Mesothelial cell of epicardium (in vitro differentiated cells): ENCODE data around the gene ARL6IP4. TPM values are rescaled to one million over a fixed set of nuclear protein-coding genes. Genes with fewer than 3 reads are reported as not detected.

ENCODE experiments used
- DNase-seq, 2 experiments: peaks; one replicate each; pipeline ENCODE4 v3.0.0; 2021; ENCODE audit warnings: low spot score in 2 of 2; ENCODE audit not compliant: unreplicated experiment in 2 of 2
- H3K27ac Mint-ChIP-seq: 2 replicates; pipeline ENCODE4 v1.8.0; 2021; ENCODE audit warnings: mixed read lengths
- H3K27me3 Mint-ChIP-seq: 2 replicates; pipeline ENCODE4 v1.8.0; 2021; ENCODE audit warnings: low read depth, mixed read lengths
- H3K36me3 Mint-ChIP-seq: 2 replicates; pipeline ENCODE4 v1.8.0; 2021; ENCODE audit warnings: mixed read lengths
- H3K4me1 Mint-ChIP-seq: 2 replicates; pipeline ENCODE4 v1.8.0; 2021; ENCODE audit warnings: mixed read lengths
- H3K4me3 Mint-ChIP-seq: 2 replicates; pipeline ENCODE4 v1.8.0; 2021; ENCODE audit warnings: mild to moderate bottlenecking, moderate library complexity, mixed read lengths
- H3K9me3 Mint-ChIP-seq: 2 replicates; pipeline ENCODE4 v1.8.0; 2021; ENCODE audit warnings: mixed read lengths
- CTCF ChIP-seq: fragments of 200-600 bp; sonication (generic); IDR thresholded peaks from one replicate; pipeline ENCODE4 v1.5.0; 2021; ENCODE audit warnings: antibody characterized with exemption; ENCODE audit not compliant: unreplicated experiment
- microRNA-seq: library from miRNA; unstranded; fragments of <30 nt; microRNA quantifications from one replicate; pipeline ENCODE4 v1.2.0, GENCODE V29; 2021; ENCODE audit warnings: inconsistent platforms, mixed read lengths
- total RNA-seq: library from RNA; stranded (reverse); gene quantifications from 3 replicates; pipeline ENCODE4 v1.2.1, GENCODE V29; 2021

Gene ARL6IP4
- total RNA-seq, 1 donor from 2014 or later: 120 TPM

- no peak for TF ChIP-seq CTCF
- H3K4me3 Mint-ChIP-seq: no peak overlapping the region
- no peak for DNase-seq
- peaks cover 8% of the 10 kb centered on the region for H3K4me1 Mint-ChIP-seq
- no peak overlapping the region for H3K27ac Mint-ChIP-seq
- H3K27me3 Mint-ChIP-seq: no peaks in the 10 kb centered on the region
- H3K36me3 Mint-ChIP-seq: no peaks in the 10 kb centered on the region
- H3K9me3 Mint-ChIP-seq: no peaks in the 10 kb centered on the region
These were observed 47.4 kb downstream of the ARL6IP4 start for GRCh38 chr12:123027726-123028445.

DNA sequence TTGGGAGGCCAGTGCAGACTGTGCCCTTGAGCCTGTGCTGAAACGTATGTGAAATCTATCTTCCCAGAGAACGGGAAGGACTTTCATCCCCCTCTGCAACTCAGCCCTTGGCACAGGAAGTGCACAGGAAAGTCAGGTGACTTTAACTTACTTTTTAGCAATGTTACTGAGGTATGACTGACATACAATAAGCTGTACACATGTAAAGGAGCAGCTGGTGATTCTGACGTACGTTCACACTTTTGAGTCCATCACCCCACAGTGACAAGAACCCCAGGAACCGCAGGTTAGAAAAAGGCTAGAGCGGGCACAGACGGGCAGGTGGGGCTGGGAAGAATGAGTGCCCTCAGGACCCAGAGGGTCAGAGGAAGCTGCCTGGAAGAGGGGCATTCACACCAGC is 48.0 kb downstream of the ARL6IP4 start:
- H3K27ac Mint-ChIP-seq: no peak overlapping the region
- no peaks in the 10 kb centered on the region for H3K36me3 Mint-ChIP-seq
- TF ChIP-seq CTCF: no peak
- H3K4me1 Mint-ChIP-seq: peaks cover 8% of the 10 kb centered on the region
- H3K4me3 Mint-ChIP-seq: no peak overlapping the region
- no peak for DNase-seq
- H3K27me3 Mint-ChIP-seq: no peaks in the 10 kb centered on the region
- H3K9me3 Mint-ChIP-seq: no peaks in the 10 kb centered on the region

GRCh38 chr12:123029550-123029949 is 49.1 kb downstream of the ARL6IP4 start:
- no peaks in the 10 kb centered on the region for H3K36me3 Mint-ChIP-seq
- H3K4me1 Mint-ChIP-seq: peaks cover 11% of the 10 kb centered on the region
- no peak for TF ChIP-seq CTCF
- H3K9me3 Mint-ChIP-seq: no peaks in the 10 kb centered on the region
- no peak for DNase-seq
- no peak overlapping the region for H3K27ac Mint-ChIP-seq
- H3K4me3 Mint-ChIP-seq: no peak overlapping the region
- no peaks in the 10 kb centered on the region for H3K27me3 Mint-ChIP-seq

- H3K27me3 Mint-ChIP-seq: no peaks in the 10 kb centered on the region
- no peak for DNase-seq
- H3K4me1 Mint-ChIP-seq: peaks cover 11% of the 10 kb centered on the region
- no peak overlapping the region for H3K4me3 Mint-ChIP-seq
- no peak for TF ChIP-seq CTCF
- no peaks in the 10 kb centered on the region for H3K36me3 Mint-ChIP-seq
- no peak overlapping the region for H3K27ac Mint-ChIP-seq
- H3K9me3 Mint-ChIP-seq: no peaks in the 10 kb centered on the region
These were observed 50.2 kb downstream of the ARL6IP4 start for GRCh38 chr12:123030686-123031085.

GRCh38 chr12:123031171-123031845 is 50.8 kb downstream of the ARL6IP4 start:
- Mint-ChIP-seq H3K27ac (no peak overlapping the region), H3K9me3 (no peaks in the 10 kb centered on the region), H3K4me1 (peaks cover 11% of the 10 kb centered on the region), H3K4me3 (no peak overlapping the region), H3K36me3 (no peaks in the 10 kb centered on the region), H3K27me3 (no peaks in the 10 kb centered on the region)
- TF ChIP-seq CTCF: no peak
- DNase-seq: no peak

Small RNAs within 50 kb of the gene (microRNA-seq; reads per million reads assigned to microRNA genes)
- gene MIR4304: not detected

Other genes starting within 250 kb of the ARL6IP4 start
- 1.2 to 1.3 TPM (median 1.2 TPM) in 3 replicates for gene HCAR1, start 249.8 kb upstream of the ARL6IP4 start, total RNA-seq
- 66.4 to 69.5 TPM (median 69.4 TPM) in 3 replicates for gene DENR, start 227.9 kb upstream of the ARL6IP4 start, total RNA-seq
- gene CCDC62, start 206.1 kb upstream of the ARL6IP4 start, total RNA-seq: 0.78 to 1.1 TPM (median 0.78 TPM) in 3 replicates
- gene HIP1R, start 145.2 kb upstream of the ARL6IP4 start, total RNA-seq: 37.6 to 44.2 TPM (median 40.9 TPM) in 3 replicates
- gene VPS37B, start 84.6 kb upstream of the ARL6IP4 start, total RNA-seq: 28.1 to 29.1 TPM (median 29.0 TPM) in 3 replicates
- gene ABCB9, start 14.2 kb upstream of the ARL6IP4 start, total RNA-seq: 14.9 to 16.7 TPM (median 16.1 TPM) in 3 replicates
- gene OGFOD2, start 5.4 kb upstream of the ARL6IP4 start, total RNA-seq: 13.8 to 15.0 TPM (median 14.9 TPM) in 3 replicates
- 5.9 to 7.5 TPM (median 7.0 TPM) in 3 replicates for gene PITPNM2, start 170.4 kb downstream of the ARL6IP4 start, total RNA-seq